Spinal cord (tissue), 10 donors: ENCODE data around the gene MX1. TPM values are rescaled to one million over a fixed set of nuclear protein-coding genes. Genes with fewer than 3 reads are reported as not detected.

Experiments used
- DNase-seq, 6 donors: peaks; one replicate each; pipeline versions ENCODE4 v3.0.0 to v3.0.0-alpha.2; 2013 to 2015; ENCODE audit warnings: low spot score in 6 of 6, low read depth in 4 of 6
- H3K27ac ChIP-seq: one replicate; pipeline ENCODE4 v1.5.1; 2013; ENCODE audit warnings: low read depth, low read length, control low read depth
- H3K27me3 ChIP-seq: one replicate; pipeline ENCODE4 v1.6.1; 2013; ENCODE audit warnings: low read length; ENCODE audit not compliant: control insufficient read depth, insufficient read depth
- H3K36me3 ChIP-seq: one replicate; pipeline ENCODE4 v1.6.1; 2013; ENCODE audit warnings: low read length; ENCODE audit not compliant: control insufficient read depth, insufficient read depth
- H3K4me1 ChIP-seq: one replicate; pipeline ENCODE4 v1.6.1; 2013; ENCODE audit warnings: low read length; ENCODE audit not compliant: control insufficient read depth, insufficient read depth
- H3K4me3 ChIP-seq: one replicate; pipeline ENCODE4 v1.5.1; 2013; ENCODE audit warnings: low read depth, low read length, control low read depth
- H3K9me3 ChIP-seq: one replicate; pipeline ENCODE4 v1.6.1; 2013; ENCODE audit warnings: low read length; ENCODE audit not compliant: control insufficient read depth, insufficient read depth
- WGBS: methylation state at CpG from one replicate; pipeline ENCODE4 v1.1.5; 2013; ENCODE audit warnings: missing lambda C conversion rate; ENCODE audit not compliant: insufficient coverage; 5-methylcytosine and 5-hydroxymethylcytosine counted together
- polyA plus RNA-seq, 2 donors: library from polyadenylated mRNA; unstranded; fragments of 120-200 nt; gene quantifications; one replicate each; pipeline ENCODE4 v1.2.1, GENCODE V29; 2013; ENCODE audit not compliant: insufficient read length in 2 of 2
- total RNA-seq, 2 donors: library from RNA; depleted of rRNA in 1 of 2; stranded (reverse); fragments of 120-200 nt in 1 of 2; fragments of >200 nt in 1 of 2; gene quantifications; one replicate each; pipeline versions ENCODE4 v1.2.3 to v1.2.4, GENCODE V29; 2013 to 2014
- donor health status: healthy.

MX1 gene
- total and polyA plus RNA-seq, 4 donors: 16.0 to 37.4 (median 25.6) TPM

- Histone ChIP-seq H3K36me3 (no peaks in the 10 kb centered on the region), H3K9me3 (no peaks in the 10 kb centered on the region), H3K4me3 (no peak overlapping the region), H3K27me3 (peaks cover 4% of the 10 kb centered on the region), H3K4me1 (no peaks in the 10 kb centered on the region), H3K27ac (no peak overlapping the region)
- 100% methylated on average over 2 of the region's 2 CpGs for WGBS
- DNase-seq: no peak
These were observed 73.9 kb downstream of the MX1 start for GRCh38 chr21:41499920-41500319.

GRCh38 chr21:41500363-41500762, 74.3 kb downstream of the MX1 start:
- no peak for DNase-seq
- H3K27ac ChIP-seq: no peak overlapping the region
- 74% methylated on average over 2 of the region's 6 CpGs for WGBS

GRCh38 chr21:41500931-41501381, 74.9 kb downstream of the MX1 start:
- Histone ChIP-seq H3K4me3 (no peak overlapping the region), H3K27me3 (peaks cover 14% of the 10 kb centered on the region), H3K9me3 (no peaks in the 10 kb centered on the region), H3K4me1 (no peaks in the 10 kb centered on the region), H3K27ac (no peak overlapping the region), H3K36me3 (no peaks in the 10 kb centered on the region)
- DNase-seq: no peak
- WGBS: 63% methylated on average over 3 of the region's 9 CpGs

More at GRCh38 chr21:41500363-41500762, 74.3 kb downstream of the MX1 start:
- Histone ChIP-seq H3K4me1 (no peaks in the 10 kb centered on the region), H3K4me3 (no peak overlapping the region), H3K9me3 (no peaks in the 10 kb centered on the region), H3K36me3 (no peaks in the 10 kb centered on the region), H3K27me3 (peaks cover 8% of the 10 kb centered on the region)

- Histone ChIP-seq H3K4me3 (no peak overlapping the region), H3K27me3 (peaks cover 23% of the 10 kb centered on the region), H3K27ac (no peak overlapping the region), H3K36me3 (no peaks in the 10 kb centered on the region), H3K4me1 (peaks cover 3% of the 10 kb centered on the region), H3K9me3 (no peaks in the 10 kb centered on the region)
- 75% methylated on average over 7 of the region's 7 CpGs for WGBS
- DNase-seq: no peak
These were observed 75.9 kb downstream of the MX1 start for GRCh38 chr21:41501919-41502318.

- H3K27ac ChIP-seq: no peak overlapping the region
- no peak for DNase-seq
- H3K4me1 ChIP-seq: peaks cover 14% of the 10 kb centered on the region
- H3K9me3 ChIP-seq: no peaks in the 10 kb centered on the region
- peaks cover 34% of the 10 kb centered on the region for H3K27me3 ChIP-seq
- H3K4me3 ChIP-seq: no peak overlapping the region
- H3K36me3 ChIP-seq: no peaks in the 10 kb centered on the region
- no CpG with 5 or more reads among the region's 4 CpGs for WGBS
These were observed 77.3 kb downstream of the MX1 start for GRCh38 chr21:41503331-41503730.

GRCh38 chr21:41504030-41504429, 78.0 kb downstream of the MX1 start:
- no peak overlapping the region for H3K4me3 ChIP-seq
- no peaks in the 10 kb centered on the region for H3K36me3 ChIP-seq
- H3K27me3 ChIP-seq: peaks cover 41% of the 10 kb centered on the region
- WGBS: 66% methylated on average over 5 of the region's 5 CpGs
- H3K9me3 ChIP-seq: no peaks in the 10 kb centered on the region
- no peak overlapping the region for H3K27ac ChIP-seq
- peaks cover 16% of the 10 kb centered on the region for H3K4me1 ChIP-seq
- no peak for DNase-seq

- peaks cover 55% of the 10 kb centered on the region for H3K27me3 ChIP-seq
- H3K36me3 ChIP-seq: no peaks in the 10 kb centered on the region
- H3K9me3 ChIP-seq: no peaks in the 10 kb centered on the region
- WGBS: 71% methylated on average over 6 of the region's 7 CpGs
- no peak overlapping the region for H3K27ac ChIP-seq
- peaks cover 16% of the 10 kb centered on the region for H3K4me1 ChIP-seq
- no peak overlapping the region for H3K4me3 ChIP-seq
- DNase-seq: no peak
These were observed 80.1 kb downstream of the MX1 start for GRCh38 chr21:41506005-41506594.

GRCh38 chr21:41506611-41507520, 80.8 kb downstream of the MX1 start:
- Histone ChIP-seq H3K4me3 (peak overlapping the region; percentile 5), H3K36me3 (no peaks in the 10 kb centered on the region), H3K27me3 (peaks cover 55% of the 10 kb centered on the region)

GRCh38 chr21:41507521-41508414, 81.7 kb downstream of the MX1 start, which contains the start of gene TMPRSS2:
TMPRSS2 (minus strand) TSS chr21:41508158; CDS start chr21:41498133, 10,025 bp downstream.
- H3K4me1 ChIP-seq: peaks cover 16% of the 10 kb centered on the region
- peak in 1 of 6 donors; percentile 10 for DNase-seq
- H3K27me3 ChIP-seq: peaks cover 55% of the 10 kb centered on the region
- H3K4me3 ChIP-seq: peak within 1 kb of the TSS; percentile 5
- under 1% methylated on average over 85 of the region's 85 CpGs for WGBS
- H3K27ac ChIP-seq: no peak within 1 kb of the TSS
- no peaks in the 10 kb centered on the region for H3K36me3 ChIP-seq
- no peaks in the 10 kb centered on the region for H3K9me3 ChIP-seq

More at GRCh38 chr21:41506611-41507520, 80.8 kb downstream of the MX1 start:
- WGBS: 3% methylated on average over 64 of the region's 64 CpGs
- no peaks in the 10 kb centered on the region for H3K9me3 ChIP-seq
- H3K4me1 ChIP-seq: peaks cover 16% of the 10 kb centered on the region
- no peak overlapping the region for H3K27ac ChIP-seq
- no peak for DNase-seq
